Adrenal gland (tissue), 5 donors: Measurements from ENCODE around the gene PSMB11.
"Not testable (repeated sequence)": the region's sequence is repeated elsewhere in the genome, so short reads cannot be mapped to it uniquely, and the experiment has no call there.

Source experiments
- POLR2A ChIP-seq, 2 donors: fragments of 450-650 bp; IDR thresholded peaks; one replicate each; pipeline ENCODE4 v1.6.1; 2017; ENCODE audit warnings: antibody characterized with exemption in 2 of 2, mild to moderate bottlenecking in 2 of 2, moderate library complexity in 1 of 2
- TF ChIP-seq, protein P1 (sequence below), 6 experiments: fragments of 450-650 bp in 4 of 6; fragments of 200-600 bp in 2 of 6; sonication (generic) in 1 of 6; IDR thresholded peaks; 1 replicate in 5 of 6; 2 replicates in 1 of 6; pipeline versions ENCODE4 v1.5.1 to v1.8.0; 2016 to 2021; ENCODE audit warnings: antibody characterized with exemption in 6 of 6, mild to moderate bottlenecking in 2 of 6, moderate library complexity in 1 of 6
- donor health status: DM: no; HTN: no; CAD: no.

GRCh38 chr14:23013749-23014054 lies 28.3 kb upstream of the PSMB11 start:
- TF ChIP-seq, protein P1, sequence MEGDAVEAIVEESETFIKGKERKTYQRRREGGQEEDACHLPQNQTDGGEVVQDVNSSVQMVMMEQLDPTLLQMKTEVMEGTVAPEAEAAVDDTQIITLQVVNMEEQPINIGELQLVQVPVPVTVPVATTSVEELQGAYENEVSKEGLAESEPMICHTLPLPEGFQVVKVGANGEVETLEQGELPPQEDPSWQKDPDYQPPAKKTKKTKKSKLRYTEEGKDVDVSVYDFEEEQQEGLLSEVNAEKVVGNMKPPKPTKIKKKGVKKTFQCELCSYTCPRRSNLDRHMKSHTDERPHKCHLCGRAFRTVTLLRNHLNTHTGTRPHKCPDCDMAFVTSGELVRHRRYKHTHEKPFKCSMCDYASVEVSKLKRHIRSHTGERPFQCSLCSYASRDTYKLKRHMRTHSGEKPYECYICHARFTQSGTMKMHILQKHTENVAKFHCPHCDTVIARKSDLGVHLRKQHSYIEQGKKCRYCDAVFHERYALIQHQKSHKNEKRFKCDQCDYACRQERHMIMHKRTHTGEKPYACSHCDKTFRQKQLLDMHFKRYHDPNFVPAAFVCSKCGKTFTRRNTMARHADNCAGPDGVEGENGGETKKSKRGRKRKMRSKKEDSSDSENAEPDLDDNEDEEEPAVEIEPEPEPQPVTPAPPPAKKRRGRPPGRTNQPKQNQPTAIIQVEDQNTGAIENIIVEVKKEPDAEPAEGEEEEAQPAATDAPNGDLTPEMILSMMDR (IDR thresholded peaks at IDR 0.05), result not testable (repeated sequence)
- not testable (repeated sequence) for TF ChIP-seq POLR2A (IDR thresholded peaks at IDR 0.05)
